Measurements from ENCODE around the gene PTP4A2.
"Not testable (repeated sequence)": the region's sequence is repeated elsewhere in the genome, so short reads cannot be mapped to it uniquely, and the experiment has no call there.

The PTP4A2 gene

GRCh38 chr1:31924839-31925238 lies 13.3 kb downstream of the PTP4A2 start:
- DNase-seq (ENCODE audit: low spot score) = no peak

DNA sequence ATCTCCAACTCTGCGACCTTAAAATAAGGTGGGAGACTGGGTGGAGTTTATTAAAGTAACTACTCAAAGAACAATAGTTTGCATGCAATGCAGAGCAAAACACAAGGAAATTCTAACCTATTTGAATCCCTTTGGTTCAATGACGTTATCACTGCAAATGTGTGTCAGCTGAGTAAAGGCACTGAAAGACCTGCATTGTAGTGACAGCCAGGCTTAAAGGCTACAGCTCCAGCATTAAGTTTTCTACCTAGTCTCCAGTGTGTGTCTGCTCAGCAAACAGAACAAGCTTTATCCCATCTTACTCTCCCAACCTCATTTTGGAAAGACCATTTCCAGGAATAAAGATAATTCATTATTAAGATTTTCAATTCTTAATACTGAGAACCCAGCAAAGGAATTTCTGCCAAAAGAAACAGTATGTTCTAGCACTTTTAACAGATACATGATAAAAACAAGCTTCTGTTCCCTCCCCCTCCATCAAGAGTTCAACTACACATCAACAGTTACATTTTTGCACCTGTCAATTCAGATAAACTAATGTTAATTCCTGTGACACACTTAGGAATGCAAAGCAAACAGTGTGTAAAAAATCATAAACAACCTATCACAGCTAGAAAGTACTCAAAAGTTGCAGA lies 14.2 kb downstream of the PTP4A2 start:
- DNase-seq (ENCODE audit: low spot score) = no peak

- DNase-seq (ENCODE audit: low spot score) = no peak
Measured at GRCh38 chr1:31920956-31921355, 17.2 kb downstream of the PTP4A2 start.

DNA sequence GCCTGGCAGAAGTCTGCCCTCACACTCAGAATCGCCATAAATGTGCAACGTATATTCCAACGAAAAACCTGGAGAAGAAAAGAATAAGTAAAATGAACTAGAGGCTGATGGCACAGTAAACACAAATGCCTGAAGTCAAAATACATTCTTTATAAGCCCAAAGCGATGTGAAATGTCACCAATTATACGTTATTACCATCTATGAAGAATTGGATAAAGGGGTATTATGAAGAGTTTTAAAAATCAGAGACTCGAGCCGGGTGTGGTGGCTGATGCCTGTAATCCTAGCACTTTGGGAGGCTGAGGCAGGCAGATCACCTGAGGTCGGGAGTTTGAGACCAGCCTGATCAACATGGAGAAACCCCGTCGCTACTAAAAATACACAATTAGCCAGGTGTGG lies 18.6 kb downstream of the PTP4A2 start:
- no peak for DNase-seq (ENCODE audit: low spot score)

DNA sequence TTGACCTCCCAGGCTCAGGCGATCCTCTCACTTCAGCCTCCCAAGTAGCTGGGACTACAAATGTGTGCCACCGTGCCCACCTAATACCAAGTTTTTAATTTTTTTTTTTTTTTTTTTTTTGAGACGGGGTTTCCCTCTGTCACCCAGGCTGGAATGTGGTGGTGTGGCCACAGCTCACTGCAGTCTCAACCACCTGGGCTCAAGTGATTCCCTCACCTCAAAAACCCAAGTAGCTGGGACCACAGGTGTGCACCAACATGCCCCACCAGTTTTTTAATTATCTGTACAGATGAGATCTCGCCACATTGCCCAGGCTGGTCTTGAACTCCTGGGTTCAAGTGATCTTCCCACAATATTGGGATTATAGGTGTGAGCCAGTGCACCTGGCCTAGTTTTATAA lies 22.7 kb downstream of the PTP4A2 start:
- DNase-seq (ENCODE audit: low spot score) = no peak

- DNase-seq (ENCODE audit: low spot score) = no peak
Measured at GRCh38 chr1:31913968-31914367, 24.2 kb downstream of the PTP4A2 start.

DNA sequence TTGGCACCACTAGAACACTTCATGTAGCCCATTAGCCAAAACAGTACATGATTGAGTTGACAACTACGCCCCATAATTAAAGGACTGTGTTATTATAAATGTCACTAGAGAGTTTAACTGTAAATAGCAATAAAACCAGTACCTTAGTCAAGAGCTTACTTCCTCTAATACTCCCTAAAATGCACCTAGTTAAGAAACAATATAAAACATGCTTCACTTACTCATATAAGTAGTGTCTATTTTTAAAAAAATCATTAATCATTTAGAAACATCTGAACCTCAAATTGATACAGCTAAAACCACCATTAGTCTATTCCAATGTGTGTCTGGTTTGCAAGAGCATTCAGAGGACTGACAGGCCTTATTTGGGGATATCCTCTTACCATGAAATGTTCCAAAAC lies 25.3 kb downstream of the PTP4A2 start:
- no peak for DNase-seq (ENCODE audit: low spot score)

DNA sequence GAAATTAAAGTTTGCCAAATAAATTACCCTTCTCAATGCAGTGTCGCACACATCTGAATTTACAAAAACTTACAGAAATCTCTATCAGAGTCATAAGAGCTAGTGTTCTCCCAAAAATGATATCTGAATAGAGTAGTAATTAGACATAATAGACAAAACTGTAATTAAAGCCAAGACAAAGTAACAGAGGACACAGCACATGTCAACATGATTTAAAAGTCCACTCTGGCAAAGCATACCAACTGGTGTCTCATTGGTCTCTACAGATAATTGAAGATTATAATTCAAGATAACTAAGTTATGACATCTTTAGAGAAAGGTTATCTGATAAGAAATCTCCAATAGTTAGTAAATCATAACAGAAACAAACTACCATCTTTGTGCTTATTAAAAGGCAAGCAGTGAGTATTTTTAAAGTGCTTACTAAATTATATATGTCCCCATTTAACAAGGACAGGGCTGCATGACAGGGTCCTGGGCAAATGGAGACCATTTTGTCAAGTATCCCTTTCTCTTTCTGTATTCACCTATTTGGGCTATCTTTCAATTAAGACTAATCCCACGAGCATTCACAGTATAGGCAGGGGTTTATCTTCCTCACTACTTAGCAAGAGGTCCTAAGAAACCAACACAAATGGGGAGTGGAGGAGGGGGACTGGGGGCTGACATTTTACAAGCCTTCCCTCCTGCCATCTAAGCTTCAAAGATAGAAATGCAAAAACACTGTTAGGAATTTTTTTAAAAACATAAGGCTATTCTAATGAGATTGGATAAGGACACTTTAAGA lies 26.0 kb downstream of the PTP4A2 start:
- DNase-seq (ENCODE audit: low spot score) = no peak

DNA sequence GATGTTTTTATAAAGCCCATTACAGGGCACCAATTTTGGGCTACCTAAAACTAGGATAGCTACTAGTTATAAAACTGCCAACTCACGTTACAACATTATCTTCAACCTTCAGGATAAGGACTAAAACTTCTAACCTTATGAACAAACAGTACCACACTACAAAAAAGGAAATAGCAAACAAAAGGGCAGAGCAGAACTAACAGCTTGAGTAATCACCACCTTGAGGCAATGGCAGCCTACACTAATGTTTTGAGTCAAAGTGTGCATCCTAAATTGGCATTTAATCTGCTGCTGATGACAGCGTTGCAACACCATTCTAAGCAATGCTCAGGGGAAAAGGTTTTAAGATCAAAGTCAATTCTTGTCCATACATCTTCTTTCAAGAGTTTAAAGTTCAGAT lies 27.2 kb downstream of the PTP4A2 start:
- DNase-seq (ENCODE audit: low spot score) = no peak

GRCh38 chr1:31909691-31910090 lies 28.5 kb downstream of the PTP4A2 start:
- no peak for DNase-seq (ENCODE audit: low spot score)

DNA sequence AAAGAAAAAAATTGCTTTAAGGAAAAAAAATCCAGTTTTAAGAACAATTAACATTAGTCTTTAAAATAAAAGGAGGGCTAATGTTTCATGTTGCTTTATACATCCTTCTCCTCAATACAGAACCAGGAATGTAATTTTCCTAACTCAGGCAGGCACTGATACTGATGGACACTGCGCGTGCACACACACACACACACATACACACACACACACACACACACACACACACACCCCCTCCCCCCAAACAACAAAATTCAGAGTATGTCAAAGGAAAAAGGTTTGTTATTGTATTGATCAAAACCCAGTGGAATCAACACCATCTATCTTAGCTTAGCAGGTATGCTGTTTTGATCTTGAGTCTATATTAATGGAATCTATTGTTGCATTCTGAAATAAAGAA lies 31.6 kb downstream of the PTP4A2 start:
- DNase-seq (ENCODE audit: low spot score) = no peak

GRCh38 chr1:31905681-31906080 lies 32.5 kb downstream of the PTP4A2 start:
- DNase-seq (ENCODE audit: low spot score) = no peak

DNA sequence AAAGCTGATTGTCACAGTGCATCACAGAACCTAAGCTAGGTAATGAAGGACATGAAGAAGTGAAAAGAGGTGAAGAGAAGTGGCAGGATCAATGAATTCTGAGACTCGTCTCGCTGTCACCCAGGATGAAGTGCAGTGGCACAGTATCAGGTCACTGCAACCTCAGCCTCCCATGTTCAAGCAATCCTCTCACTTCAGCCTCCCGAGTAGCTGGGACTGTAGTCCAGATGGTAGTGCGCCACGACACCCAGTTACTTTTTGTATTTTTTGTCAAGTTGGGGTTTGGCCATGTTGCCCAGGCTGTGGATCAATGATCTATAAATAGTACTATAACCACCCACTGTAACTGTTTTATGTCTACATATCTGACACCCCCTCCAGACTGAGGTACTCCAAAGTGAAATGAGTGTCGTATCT lies 33.1 kb downstream of the PTP4A2 start:
- no peak for DNase-seq (ENCODE audit: low spot score)

DNA sequence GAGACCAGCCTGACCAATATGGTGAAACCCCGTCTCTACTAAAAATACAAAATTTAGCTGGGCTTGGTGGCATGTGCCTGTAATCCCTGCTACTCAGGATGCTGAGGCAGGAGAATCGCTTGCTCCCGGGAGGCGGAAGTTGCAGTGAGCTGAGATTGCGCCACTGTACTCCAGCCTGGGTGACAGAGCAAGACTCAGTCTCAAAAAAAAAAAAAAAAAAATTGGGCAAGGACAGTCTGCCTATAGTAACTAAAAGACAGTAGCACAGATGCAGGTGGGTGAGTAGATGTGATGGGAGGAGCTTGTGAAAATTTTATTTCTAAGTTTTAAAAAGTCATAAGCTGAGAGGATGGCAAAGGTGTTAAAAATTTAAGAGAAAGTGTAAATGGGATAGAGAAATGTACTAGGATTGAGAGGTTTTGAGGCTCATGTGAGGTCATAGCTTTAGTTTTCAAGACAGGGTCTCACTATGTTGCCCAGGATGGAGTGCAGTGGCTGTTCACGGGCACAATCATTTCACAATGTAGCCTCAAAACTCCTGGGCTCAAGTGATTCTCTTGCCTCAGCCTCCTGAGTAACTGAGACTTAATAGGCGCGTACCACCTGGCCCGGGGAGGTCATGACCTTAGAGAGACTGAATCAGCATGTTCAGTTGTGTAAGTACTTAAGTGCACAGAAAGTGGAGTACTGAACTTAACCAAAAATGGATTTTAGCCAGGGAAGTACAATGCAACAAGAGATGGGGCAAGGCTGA lies 33.7 kb downstream of the PTP4A2 start:
- DNase-seq (ENCODE audit: low spot score) = no peak

GRCh38 chr1:31902510-31902860 lies 35.7 kb downstream of the PTP4A2 start:
- no peak for DNase-seq (ENCODE audit: low spot score)

- DNase-seq (ENCODE audit: low spot score) = no peak
Measured at GRCh38 chr1:31901838-31902509, 36.2 kb downstream of the PTP4A2 start.

DNA sequence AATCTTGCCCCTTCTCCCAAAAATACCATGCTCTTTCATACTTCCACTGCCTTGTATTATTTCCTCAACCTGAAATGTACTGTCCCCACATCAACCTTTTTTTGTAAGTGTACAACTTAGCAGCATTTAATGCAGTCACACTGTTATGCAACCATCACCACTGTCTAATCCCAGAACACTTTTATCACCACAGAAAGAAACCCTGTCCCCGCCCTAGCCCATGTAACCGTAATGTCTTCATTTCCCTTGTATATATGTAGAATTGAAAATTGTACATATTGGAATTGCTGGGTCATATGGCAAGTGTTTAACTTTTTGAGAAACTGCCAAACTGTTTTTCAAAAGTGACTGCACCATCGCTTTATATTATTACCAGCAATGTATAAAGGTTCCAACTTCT lies 37.4 kb downstream of the PTP4A2 start:
- no peak for DNase-seq (ENCODE audit: low spot score)

- DNase-seq (ENCODE audit: low spot score) = no peak
Measured at GRCh38 chr1:31897526-31898100, 40.6 kb downstream of the PTP4A2 start.

DNA sequence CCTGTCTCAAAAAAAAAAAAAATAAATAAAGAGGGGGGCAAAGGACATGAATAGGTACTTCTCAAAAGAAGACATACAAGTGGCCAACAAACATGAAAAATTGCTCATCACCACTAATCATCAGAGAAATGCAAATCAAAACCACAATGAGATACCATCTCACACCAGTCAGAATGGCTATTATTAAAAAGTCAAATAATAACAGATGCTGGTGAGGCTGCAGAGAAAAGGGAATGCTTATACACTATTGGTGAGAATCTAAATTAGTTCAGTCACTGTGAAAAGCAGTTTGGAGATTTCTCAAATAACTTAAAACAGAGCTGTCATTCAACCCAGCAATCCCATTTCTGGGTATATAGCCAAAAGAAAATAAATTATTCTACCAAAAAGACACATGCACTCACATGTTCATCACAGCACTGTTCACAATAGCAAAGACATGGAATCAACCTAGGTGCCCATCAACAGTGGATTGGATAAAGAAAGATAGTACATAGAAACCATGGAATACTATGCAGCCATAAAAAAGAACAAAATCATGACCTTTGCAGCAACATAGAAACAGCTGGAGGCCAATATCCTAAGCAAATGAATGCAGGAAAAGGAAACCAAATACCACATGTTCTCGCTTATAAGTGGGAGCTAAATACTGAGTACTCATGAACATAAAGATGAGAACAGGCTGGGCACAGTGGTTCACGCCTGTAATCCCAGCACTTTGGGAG lies 42.5 kb downstream of the PTP4A2 start:
- DNase-seq (ENCODE audit: low spot score) = not testable (repeated sequence)

DNA sequence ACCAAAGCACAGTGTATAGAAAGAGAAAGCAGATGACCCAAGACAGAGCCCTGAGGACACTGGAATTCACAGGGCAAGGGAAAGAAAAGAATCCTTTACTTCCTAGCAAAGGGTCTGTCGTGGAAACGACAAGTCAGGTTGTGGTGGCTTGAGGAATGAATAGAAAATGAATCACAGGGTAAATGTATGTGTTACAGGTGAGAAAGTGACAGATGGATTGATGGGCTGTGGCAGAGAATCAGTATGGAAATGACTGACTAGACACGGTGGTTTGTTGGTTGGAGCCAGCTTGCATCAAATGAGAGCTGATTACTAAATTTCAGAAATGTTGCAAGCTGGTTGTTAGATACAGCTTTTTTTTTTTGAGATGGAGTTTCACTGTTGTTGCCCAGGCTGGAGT lies 46.9 kb downstream of the PTP4A2 start:
- no peak for DNase-seq (ENCODE audit: low spot score)

DNA sequence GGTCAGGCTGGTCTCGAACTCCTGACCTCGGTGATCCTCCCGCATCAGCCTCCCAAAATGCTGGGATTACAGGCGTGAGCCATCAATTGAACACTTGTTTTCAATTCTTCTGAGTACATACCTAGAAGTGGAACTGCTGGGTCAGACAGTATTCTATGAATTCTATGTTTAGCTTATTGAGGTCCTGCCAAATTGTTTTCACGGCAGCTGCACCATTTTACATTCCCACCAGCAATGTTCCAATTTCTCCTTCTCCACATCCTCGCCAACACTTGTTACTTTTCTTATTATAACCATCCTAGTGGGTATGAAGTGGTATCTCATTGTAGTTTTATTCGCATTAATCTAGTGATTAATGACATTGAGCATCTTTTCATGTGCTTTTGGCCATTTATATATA lies 49.9 kb downstream of the PTP4A2 start:
- DNase-seq (ENCODE audit: low spot score) = no peak

DNA sequence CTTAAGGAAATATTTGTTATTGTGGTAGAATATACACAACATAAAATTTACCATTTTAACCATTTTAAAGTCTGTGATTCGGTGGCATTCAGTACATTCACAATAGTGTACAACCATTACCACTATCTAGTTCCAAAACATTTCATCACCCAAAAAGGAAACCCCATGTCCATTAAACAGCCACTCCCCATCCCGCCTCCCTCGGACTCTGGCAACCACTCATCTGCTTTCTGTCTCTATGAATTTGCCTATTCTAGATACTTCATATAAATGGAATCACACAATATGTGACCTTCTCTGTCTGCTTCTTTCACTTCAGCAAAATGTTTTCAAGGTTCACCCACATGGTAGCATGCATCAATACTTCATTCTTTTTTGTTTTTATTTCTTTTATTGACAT lies 51.3 kb downstream of the PTP4A2 start:
- no peak for DNase-seq (ENCODE audit: low spot score)
